Right lobe of liver (tissue), 4 donors: ENCODE data around the gene TNFRSF12A.

Experiments
- POLR2A ChIP-seq: fragments of 450-650 bp; IDR thresholded peaks from one replicate; pipeline ENCODE4 v1.6.1; 2017; ENCODE audit warnings: antibody characterized with exemption, mild to moderate bottlenecking
- TF ChIP-seq, protein P1 (sequence below), 4 donors: fragments of 200-600 bp in 3 of 4; fragments of 450-650 bp in 1 of 4; IDR thresholded peaks; one replicate each; pipeline versions ENCODE4 v1.5.1 to v1.8.0; 2016 to 2022; ENCODE audit warnings: antibody characterized with exemption in 4 of 4, mild to moderate bottlenecking in 2 of 4
- donor health status: DM: no; HTN: no; CAD: no.
- donor health status: DM: no; HTN: no; CAD: no.
- donor health status: DM: no; HTN: yes; CAD: no.

- TF ChIP-seq, protein P1, sequence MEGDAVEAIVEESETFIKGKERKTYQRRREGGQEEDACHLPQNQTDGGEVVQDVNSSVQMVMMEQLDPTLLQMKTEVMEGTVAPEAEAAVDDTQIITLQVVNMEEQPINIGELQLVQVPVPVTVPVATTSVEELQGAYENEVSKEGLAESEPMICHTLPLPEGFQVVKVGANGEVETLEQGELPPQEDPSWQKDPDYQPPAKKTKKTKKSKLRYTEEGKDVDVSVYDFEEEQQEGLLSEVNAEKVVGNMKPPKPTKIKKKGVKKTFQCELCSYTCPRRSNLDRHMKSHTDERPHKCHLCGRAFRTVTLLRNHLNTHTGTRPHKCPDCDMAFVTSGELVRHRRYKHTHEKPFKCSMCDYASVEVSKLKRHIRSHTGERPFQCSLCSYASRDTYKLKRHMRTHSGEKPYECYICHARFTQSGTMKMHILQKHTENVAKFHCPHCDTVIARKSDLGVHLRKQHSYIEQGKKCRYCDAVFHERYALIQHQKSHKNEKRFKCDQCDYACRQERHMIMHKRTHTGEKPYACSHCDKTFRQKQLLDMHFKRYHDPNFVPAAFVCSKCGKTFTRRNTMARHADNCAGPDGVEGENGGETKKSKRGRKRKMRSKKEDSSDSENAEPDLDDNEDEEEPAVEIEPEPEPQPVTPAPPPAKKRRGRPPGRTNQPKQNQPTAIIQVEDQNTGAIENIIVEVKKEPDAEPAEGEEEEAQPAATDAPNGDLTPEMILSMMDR (IDR thresholded peaks at IDR 0.05): no peak
- no peak for TF ChIP-seq POLR2A
Observed at GRCh38 chr16:2992383-2993081, 27.6 kb upstream of the TNFRSF12A start.
